HG02610 (cell line): ENCODE data around the gene FERMT2.
A peak's percentile ranks its signal among the peaks of the same experiment; 100 is the strongest.

ENCODE experiments used
- ATAC-seq: cut with Tn5 transposase; IDR thresholded peaks from one replicate; pipeline ENCODE4 v1.9.1; 2021; ENCODE audit warnings: mild to moderate bottlenecking, moderate library complexity; ENCODE audit not compliant: unreplicated experiment

The FERMT2 gene

GRCh38 chr14:52829527-52830185 is 121.2 kb downstream of the FERMT2 start:
- ATAC-seq, result no peak

GRCh38 chr14:52827426-52827825 is 123.4 kb downstream of the FERMT2 start:
- ATAC-seq, result no peak

- peak; percentile 68 for ATAC-seq
Measured at GRCh38 chr14:52825085-52825484, 125.8 kb downstream of the FERMT2 start.

- no peak for ATAC-seq
Measured at GRCh38 chr14:52824462-52824861, 126.4 kb downstream of the FERMT2 start.

- no peak for ATAC-seq
Measured at GRCh38 chr14:52821805-52822250, 129.0 kb downstream of the FERMT2 start.

- no peak for ATAC-seq
Measured at GRCh38 chr14:52808101-52808500, 142.7 kb downstream of the FERMT2 start.
